HS-27A (cell line): ENCODE measurements around the gene UBR4.

Experiments used
- DNase-seq: peaks from one replicate; pipeline ENCODE4 v3.0.0-alpha.2; 2012; ENCODE audit warnings: low read depth, missing footprints

The UBR4 gene

DNA sequence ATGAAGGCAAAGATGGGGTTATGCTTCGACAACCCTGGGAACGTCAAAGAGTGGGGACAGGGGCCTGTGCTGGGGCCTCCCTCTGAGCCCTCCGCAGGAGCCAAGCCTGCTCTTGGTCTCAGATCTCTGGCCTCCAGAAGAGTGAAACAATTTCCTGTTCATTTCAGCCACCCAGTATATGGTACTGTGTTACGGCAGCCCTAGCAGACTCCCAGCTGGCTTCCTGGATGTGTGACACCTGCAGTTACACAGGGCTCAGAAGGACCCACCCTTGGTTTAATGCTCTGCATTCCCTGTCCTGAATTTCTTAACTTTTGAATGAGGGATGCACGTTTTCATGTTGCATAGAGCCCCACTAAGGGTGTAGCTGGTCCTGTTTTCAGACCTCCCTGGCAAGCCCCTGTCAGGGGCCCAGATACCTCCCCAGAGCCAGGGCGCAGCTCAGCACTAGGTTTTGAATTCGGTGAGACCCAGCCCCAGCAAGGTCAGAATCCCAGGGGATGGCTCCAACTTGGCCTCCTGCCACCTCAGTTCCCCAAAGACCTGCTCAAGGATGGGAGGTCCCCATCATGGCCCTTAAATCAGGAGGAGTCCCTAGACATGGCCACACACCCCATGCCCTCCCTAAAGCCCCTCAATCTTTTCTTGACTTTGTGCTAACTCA, 174.6 kb downstream of the UBR4 start:
- no peak for DNase-seq

DNA sequence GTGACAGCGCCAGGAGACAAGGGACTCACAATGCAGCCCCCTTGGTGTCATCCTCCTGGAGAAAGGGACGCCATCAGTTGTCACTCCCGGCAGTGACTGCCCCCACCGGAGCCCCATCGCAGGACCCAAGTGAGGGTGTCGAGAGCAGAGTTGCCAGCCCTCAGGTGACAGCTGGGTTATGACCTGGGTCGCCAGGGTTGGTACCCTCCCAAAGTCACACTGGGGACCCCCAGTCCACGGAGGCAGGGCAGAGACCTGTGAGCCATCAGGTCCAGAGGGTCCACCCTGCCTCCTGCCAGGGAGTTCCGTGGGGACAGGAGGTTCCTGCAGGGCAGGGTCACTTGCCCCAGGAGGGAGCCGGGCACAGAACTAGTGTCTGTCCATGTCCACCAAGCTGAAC, 175.3 kb downstream of the UBR4 start:
- DNase-seq = no peak

DNA sequence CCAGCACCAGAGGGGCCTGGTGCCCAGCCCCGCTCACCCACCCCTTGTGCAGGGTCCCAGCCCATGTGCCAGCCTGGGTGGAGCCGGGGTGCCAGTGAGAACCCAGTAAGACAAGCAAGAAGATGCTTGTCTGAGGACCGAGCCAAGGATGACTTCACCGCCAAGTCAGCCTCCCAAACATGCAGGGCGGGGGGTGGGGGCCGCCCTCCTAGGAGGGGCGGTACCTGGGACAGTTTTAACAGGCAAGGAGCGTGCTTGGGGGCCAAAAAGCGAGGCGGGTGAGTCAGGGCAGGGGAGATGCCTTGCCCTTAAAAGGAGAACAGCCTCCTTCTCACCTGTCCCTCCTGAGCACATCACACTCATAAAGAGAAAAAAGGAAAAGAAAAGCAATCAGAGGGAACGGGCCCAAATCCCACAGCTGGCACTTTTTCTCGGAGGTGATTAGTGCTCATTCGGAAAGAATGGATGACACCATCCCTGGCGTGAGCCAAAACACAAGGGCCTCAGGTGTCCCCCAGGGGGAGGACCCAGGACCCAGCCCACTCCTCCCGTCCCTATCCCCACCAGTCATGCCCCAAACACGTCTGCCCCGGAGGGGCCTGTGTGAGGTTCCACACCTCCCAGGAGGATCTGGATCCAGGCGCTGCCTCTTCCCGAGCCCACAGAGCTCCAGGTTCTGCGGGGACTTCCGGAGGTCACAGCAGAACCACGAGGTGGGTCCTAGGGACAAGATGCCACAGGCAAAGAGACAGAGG, 176.0 kb downstream of the UBR4 start:
- DNase-seq = no peak

DNA sequence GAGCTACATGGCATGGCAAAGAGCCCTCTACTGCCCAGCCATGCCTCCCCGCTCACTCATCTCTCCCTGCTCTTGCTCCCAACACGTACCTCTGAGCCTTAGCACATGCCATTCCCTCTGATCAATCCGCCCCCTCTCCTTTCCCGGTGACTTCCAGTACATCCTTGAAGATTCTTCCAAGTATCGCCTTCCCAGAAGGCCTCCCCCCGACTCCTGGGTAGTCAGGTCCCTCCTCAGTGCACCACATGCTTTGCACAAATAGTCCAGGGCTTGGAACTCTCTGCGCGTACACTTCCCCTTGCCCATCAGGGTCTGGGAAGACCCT, 176.6 kb downstream of the UBR4 start:
- no peak for DNase-seq

DNA sequence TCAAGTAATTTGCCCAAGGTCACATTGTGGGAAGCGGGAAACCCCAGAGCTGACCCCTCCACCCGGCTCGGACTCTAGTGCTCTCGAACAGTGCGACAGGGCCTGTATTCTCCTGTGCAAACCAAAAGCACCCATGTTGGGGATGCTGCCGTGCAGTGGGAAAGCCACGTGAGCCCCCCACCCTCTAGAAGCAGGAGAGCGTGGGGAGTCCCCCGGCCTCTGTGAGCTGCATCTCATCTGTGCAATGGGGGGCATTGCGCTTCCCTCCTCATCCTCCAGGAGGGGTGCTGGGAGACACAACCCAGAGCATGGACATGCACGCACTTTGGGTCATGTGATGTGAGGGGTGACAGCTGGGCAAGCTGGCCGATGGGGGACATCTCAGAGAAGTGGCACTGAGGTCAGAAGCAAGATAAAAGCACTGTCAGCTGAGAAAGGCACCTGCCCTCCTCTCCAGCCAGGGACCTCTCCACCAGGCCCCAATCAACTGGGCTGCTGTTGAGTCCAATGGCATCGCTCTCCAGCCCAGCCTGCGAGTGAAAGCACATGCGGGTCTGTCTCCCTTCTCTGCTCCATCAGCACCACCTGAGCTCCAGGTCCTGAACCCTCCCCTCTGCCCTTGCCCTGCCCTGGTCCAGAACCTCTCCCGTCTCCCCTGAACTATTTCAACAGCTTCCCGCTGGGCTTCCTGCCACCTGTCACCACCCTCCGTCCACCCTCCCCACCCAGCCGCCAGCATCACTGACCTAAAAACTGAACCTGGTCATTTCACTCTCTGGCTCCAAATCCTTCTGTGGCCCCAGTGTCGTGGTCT, 177.2 kb downstream of the UBR4 start:
- DNase-seq = no peak

DNA sequence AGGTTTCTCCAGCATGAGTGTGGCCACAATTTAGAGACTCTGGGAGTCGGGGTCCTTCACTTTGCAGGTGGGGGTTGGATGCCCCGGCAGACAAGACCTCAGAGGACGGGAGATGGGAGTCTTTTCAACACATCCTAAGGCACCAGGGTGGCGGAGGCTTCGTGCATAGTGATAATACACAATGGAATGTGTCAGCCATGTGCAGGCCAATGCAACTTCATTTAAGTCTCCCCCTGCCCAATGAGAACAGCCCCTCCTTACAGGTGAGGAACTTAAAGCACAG, 177.7 kb downstream of the UBR4 start:
- no peak for DNase-seq

DNA sequence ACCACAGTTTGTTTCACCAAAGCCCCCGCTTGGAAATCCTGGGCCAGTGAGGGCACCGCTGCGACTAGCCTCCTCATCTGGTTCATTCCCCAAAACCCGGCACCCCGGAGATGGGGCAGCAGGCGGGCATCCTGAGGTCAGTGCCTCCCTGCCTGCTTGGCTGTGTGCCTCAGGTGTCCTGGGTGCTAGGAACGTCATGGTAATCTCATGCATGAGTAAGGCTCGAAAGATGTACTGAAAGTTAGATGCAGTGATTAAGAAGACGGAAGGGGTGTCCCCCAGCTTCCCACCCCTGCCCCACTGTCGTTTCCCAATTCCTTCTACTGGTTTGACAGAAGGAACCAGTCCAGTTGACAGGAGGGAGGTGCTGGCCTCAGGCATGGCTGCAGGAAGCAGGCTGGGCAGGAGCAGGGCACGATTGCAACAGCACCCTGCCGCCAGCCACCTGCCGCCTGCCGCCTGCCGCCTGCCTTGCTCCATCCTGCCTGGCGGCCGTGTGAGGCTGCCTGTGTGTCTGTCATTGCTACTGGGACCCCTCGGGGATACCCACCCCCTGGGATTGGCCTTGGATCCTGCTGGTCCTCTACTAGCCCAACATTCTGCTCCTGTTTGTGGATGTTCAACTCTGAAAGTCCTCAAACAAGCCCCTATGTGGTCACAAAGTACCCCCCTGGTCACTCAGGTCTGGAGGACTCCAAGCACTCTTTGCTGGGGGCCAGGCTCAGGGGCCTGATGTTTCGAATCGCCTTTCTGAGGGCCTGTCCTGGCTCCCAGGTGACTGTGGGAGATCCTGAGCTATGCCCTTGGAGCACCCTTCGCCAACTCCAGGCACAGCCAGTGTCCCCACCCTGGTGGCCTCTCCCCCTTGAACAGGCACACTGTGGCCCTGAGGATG, 180.6 kb downstream of the UBR4 start:
- DNase-seq = no peak

DNA sequence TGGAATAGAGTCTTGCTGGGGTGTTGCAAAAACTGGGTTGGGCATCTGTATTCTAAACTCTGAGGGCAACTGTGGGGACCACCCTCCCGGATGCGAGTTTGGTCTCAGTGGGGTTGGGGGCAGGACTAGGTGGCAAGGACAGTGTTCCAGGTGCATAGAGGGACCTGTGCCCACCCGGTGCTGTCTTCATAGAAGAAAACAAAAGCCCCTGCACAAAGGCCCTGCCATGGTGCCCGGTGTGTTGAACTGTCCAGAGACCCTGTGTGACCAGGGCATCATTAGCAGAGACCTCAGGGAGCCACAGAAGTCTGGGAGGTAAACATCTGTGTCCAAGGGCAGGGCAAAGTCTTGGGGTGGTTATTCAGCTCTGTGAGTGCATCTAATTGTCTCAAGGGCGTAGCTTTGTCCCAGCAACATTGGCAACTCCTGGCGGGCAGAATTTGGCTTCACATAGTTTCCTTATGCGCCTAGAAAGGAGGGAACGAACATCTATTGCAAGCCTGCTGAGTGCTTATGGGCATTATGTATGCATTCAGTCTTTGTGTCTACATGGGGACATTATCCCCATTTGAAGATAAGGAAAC, 181.4 kb downstream of the UBR4 start:
- no peak for DNase-seq

DNA sequence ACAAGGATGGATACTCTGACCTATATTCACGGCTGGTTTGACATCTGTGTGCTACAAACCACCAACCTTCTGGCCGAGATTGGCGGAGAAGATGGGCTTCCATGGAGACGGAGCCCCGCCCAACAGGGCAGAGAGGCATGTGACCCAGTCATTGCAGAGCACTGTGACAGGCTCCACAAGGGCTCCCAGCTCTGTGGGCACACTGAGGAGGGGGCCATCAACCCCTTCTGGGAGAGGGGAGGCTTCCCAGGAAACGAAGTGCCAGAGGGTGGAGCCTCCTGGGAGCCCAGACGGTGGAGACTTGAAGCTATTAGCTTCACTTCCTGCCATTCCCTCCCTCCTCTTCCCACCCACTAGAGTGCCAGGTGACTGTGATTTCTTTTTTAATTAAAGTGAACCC, 182.0 kb downstream of the UBR4 start:
- no peak for DNase-seq
